Measurements from ENCODE around the gene BCAP31.
"Not testable (repeated sequence)": the region's sequence is repeated elsewhere in the genome, so short reads cannot be mapped to it uniquely, and the experiment has no call there.

DNA sequence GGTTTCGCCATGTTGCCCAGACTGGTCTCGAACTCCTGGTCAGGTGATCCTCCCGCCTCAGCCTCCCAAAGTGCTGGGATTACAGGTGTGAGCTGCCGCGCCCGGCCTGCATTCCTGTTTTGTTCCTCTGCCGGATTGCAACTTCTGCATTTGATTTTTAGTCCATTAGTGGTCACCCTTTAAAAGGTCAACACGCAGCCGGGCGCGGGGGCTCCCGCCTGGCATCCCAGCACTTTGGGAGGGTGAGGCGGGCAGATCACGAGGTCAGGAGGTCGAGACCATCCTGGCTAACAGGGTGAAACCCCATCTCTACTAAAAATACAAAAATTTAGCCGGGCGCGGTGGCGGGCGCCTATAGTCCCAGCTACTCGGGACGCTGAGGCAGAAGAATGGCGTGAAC lies 5.9 kb upstream of the BCAP31 start:
- TF ChIP-seq EZH2 (IDR thresholded peaks at IDR 0.05; ENCODE audit: low read depth) = not testable (repeated sequence)
- TF ChIP-seq, protein P1, sequence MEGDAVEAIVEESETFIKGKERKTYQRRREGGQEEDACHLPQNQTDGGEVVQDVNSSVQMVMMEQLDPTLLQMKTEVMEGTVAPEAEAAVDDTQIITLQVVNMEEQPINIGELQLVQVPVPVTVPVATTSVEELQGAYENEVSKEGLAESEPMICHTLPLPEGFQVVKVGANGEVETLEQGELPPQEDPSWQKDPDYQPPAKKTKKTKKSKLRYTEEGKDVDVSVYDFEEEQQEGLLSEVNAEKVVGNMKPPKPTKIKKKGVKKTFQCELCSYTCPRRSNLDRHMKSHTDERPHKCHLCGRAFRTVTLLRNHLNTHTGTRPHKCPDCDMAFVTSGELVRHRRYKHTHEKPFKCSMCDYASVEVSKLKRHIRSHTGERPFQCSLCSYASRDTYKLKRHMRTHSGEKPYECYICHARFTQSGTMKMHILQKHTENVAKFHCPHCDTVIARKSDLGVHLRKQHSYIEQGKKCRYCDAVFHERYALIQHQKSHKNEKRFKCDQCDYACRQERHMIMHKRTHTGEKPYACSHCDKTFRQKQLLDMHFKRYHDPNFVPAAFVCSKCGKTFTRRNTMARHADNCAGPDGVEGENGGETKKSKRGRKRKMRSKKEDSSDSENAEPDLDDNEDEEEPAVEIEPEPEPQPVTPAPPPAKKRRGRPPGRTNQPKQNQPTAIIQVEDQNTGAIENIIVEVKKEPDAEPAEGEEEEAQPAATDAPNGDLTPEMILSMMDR (conservative IDR thresholded peaks at IDR 0.05) = not testable (repeated sequence)
